NCI-H1105 (cell line): Measurements from ENCODE around the gene EIF2B5.
"Not testable (repeated sequence)": the region's sequence is repeated elsewhere in the genome, so short reads cannot be mapped to it uniquely, and the experiment has no call there.

Experiments used
- DNase-seq: peaks from one replicate; lab custom pipeline; 2025; lab: John Stamatoyannopoulos, UW

Gene EIF2B5

DNA sequence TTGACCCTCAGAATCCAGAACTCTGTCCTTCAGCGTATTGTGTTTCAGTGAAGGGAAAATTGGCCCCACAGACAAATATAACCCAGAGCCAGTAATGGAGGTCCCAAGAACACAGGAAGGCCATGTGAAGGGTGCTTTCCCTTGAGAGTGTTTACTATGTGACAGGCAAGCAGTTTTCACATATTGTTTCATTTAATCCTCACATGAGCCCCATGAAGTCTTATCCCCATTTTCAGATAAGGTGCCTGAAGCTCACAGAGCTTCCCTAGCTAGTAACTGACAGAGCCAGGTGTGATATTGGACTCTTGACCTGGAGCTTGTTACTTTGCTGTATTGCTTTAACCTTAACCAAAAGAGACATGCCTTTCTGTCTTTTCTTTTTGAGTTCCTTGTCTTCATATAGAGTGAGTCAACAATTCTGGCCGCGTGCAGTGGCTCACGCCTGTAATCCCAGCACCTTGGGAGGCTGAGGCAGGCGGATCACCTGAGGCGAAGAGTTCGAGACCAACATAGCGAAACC is 10.7 kb downstream of the EIF2B5 start:
- no peak for DNase-seq

DNA sequence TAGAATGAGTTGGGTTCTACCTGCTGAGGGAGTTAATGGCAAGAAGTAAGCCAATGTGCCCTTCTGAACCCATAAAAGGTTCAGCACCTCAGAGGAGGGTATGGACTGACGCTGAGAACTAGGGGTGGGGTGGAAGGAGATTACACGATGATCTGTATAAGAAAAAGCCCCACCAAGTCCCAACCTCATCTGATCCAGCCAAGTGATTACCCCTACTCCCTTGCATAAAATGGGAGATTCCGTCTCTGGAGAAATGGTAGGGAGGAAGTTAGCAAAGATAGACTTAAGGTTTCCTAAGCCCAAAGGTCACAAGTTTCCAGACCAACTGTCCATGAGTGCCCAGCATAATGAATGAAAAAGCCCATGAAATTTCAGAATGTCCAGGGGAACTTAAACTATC is 12.9 kb downstream of the EIF2B5 start:
- DNase-seq: no peak

DNA sequence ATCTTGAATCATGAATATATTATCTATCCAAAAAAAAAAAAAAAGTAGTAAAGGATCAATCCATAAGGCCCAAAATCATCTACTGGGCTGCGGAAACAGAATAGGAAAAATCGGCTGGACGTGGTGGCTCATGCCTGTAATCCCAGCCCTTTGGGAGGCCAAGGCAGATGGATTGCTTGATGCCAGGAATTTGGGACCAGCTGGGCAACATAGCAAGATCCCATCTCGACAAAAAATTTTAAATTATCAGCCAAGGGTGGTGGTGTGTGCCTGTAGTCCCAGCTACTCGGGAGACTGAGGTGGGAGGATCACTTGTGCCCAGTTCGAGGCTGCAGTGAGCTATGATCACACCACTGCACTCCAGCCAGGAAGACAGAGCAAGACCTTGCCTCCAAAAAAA is 14.0 kb downstream of the EIF2B5 start:
- no peak for DNase-seq

DNA sequence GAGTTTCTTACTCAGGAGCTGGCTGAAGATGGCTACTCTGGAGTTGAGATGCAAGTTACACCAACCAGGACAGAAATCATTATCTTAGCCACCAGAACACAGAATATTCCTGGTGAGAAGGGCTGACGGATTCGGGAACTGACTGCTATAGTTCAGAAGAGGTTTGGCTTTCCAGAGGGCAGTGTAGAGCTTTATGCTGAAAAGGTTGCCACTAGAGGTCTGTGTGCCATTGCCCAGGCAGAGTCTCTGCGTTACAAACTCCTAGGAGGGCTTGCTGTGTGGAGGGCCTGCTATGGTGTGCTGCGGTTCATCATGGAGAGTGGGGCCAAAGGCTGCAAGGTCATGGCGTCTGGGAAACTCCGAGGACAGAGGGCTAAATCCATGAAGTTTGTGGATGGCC is 14.6 kb downstream of the EIF2B5 start:
- not testable (repeated sequence) for DNase-seq

DNA sequence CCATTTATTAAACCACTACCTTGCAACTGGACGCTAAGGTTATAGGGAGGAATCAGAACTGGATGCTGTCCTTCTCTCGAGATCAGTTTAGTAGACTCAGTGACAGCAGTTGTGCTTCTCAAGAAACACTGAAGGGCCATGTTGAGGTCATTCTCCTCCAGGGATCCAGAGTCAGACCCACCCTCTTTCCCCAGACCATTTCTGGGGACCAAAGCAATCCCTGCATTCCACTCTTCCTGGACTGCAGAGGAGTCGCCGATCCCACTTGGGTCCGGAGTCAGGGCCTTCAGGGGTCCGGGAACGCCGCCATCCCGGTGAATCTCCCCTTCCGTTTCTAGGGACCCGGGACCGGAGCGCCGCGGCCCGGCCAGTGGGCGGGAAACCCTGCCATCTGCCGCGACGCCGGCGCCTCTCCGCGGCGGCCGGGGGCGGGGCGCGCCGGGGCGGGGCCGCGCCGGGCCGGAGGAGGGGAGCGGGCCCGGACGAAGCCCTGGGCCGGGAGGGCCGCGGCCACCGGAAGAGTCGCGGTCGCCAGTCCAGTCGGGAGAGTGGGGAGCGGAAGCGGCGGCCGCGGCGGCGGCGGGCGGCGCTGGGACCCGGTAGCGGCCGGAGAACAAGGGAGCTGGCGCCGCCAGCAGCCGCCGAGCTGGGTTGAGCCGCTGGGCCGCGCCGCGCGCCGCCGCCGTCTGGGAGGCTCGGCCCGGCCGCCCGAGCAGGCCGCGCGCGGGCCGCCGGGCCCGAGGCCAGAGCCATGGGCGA is 19.9 kb downstream of the EIF2B5 start, which contains the start of gene DVL3:
TSS of gene DVL3 (plus strand) at position 493 of the 759 bp plus-strand sequence. CDS start at position 752, 259 bp downstream.
- peak; percentile 56 for DNase-seq

DNA sequence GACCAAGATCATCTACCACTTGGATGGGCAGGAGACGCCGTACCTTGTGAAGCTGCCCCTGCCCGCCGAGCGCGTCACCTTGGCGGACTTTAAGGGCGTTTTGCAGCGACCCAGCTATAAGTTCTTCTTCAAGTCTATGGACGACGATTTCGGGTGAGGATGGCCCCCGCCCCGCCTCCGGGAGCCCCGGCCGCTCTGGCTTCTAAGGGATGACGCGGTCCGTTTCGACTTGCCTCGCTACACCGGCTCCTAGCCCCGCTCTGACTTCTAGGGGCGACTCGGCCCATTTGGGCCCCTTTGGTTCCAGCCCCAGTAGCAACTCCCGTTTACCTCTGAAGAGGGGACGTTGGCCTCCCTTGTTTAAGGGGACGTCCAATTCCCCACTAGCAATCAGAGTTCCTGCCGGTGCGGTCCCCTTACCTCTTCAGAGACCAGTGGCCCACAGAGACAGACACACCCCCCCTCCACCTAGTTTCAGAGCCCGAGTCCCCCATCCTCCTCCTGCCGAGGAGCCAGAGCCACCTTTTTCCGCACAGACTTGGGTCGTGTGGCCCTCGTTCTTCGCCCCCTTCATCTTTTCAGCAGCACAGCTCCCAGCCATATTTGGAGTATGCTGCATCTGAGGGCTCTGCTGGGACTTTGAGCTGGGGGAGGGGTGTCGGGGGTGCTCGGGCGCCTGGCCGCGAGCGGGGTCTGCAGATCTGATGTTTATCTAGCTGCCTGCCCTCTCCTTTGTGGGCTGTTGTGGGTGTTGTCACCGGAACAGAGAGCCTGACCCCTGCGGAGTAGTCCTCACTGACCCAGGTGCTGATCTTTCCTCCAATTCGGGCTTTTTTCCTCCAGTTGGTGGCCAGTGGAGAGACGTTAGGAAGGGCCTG is 20.7 kb downstream of the EIF2B5 start:
- DNase-seq: peak; percentile 30

DNA sequence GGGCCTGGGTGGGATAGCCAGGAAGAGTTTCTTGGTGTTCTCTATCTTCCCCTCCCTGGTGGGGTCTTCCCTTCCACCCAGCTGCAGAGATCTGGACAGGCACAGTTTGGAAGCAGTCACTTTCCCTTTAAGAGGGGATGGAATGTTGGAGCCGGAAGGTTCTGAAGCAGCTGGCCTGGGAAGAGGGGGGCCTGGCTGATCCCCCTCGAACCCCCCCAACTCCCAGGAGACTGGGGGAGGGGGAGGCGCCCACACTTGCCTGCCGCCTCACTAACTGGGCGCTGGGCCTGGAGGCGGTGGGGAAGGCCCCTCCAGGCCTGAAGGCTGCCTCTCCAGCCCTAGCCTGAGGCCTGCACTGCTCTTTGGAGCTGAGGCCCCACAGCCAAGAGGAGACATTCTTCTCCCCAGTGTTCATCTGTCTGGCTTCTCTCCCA is 21.4 kb downstream of the EIF2B5 start:
- DNase-seq: peak; percentile 65

DNA sequence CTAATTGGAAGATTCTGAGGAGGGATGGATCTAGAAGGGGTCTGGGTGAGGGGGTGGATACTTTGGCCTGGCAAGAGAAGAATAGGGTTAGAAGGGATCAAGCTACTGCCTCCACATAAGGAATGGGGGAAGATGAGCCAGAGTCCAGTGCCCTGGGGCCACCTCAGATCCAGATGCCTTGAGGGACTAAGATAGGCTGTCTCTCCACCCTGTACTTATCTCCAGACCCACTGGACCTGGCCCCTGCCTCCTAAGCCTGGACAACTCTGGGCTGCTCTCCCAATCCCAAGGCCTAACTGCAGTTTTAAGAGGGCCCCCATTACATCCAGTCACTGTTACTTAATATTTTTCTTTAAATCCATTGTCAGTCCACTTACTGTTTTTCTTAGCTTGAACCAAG is 22.0 kb downstream of the EIF2B5 start:
- no peak for DNase-seq

DNA sequence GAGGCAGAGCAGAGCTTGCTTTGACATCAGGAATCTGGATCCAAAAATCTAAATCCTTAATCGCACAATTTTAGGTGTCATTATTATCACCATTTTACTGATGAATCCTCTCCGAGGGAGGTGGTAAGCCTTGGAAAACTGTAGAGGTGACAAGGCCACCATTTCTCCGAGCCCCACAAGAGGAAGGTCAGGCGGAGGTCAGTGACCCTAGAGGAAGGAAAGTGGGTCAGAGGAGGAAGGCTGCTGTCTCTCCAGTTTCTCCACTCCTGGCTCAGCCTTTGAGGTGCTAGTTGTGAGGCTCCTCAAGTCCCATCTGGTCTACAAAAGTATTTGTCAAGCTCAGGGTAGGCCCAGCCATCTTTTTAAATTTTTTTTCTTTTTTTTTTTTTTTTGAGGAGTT is 23.2 kb downstream of the EIF2B5 start:
- DNase-seq: no peak

DNA sequence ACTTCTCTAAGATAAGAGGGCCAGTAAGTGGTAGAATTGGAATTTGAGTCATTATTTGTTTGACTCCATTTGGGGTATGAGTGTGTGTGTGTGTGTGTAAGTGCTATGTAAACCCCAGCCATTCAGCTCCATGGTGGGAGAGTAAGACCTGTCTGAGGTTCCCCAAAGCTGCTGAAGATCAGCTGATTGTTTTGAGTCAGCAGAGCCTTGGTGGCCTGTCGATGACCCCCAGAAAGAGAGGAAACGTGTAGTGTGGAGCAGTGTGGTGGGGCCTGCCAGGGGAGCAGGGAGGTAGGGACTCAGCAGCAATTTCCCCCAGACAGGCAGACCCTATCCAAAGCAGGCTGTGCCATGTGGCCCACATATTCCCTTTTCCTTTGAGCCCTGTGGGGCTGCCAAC is 25.3 kb downstream of the EIF2B5 start:
- no peak for DNase-seq

DNA sequence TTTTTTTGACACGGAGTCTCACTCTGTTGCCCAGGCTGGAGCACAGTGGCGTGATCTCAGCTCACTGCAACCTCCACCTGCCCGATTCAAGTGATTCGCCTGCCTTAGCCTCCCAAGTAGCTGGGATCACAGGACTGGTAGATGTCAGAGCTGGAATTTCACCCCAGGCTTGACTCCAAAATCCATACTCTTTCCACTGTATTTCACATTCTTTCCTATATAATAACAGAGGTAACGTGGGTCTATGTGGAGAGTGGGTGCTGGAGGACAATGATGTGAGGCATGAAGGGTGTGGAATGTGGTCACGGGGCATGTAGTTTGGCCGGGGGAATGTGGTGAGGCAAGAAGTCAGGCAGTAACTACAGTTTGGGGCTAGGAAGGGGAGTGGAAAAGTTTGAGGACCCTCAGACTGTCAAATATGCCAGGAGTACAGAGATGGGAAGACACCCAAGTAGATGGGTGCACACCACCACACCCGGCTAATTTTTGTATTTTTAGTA is 27.5 kb downstream of the EIF2B5 start:
- not testable (repeated sequence) for DNase-seq

DNA sequence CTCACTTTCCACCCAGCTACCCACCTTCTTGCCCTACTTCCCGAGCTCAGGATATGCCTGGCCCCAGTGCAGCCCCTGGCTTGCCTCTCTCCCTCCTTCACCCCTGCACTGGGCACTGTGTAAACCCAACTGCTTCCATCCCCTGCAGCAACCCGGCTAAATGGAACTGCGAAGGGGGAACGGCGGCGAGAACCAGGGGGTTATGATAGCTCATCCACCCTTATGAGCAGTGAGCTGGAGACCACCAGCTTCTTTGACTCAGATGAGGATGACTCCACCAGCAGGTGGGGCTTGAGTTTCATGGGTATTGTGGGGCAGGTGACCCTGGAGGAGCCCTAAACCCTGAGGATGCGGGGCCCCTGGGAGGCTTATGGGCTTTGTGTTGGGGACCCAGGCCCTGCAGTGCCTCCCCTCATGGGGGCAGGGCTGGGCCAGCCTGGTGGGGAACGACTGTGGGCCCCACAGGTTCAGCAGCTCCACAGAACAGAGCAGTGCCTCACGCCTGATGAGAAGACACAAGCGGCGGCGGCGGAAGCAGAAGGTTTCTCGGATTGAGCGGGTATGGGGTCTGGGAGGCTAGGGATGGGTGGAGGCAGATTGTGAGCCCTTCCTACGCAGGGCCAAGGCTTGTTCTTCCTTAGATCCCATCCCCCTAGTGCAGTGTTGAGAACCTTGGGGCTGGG is 29.6 kb downstream of the EIF2B5 start:
- DNase-seq: no peak

DNA sequence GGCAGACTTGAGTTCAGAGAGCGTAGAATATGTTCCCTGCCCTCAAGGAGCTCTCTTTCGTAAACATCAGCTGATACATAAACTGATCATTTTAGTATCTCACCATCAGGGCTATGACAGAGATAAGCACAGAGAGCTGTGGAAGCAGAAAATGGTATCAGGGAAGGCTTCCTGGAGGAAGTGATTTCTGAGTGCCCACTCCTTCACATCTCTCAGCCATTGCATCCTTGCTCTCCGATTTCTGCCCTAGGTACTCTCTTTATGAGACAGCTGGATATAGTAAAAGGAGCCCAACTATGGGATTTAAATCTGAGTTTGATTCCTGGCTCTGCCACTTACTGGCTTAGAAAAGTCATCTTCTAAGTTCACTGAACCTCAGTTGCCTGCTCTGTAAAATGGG is 30.4 kb downstream of the EIF2B5 start:
- DNase-seq: no peak

DNA sequence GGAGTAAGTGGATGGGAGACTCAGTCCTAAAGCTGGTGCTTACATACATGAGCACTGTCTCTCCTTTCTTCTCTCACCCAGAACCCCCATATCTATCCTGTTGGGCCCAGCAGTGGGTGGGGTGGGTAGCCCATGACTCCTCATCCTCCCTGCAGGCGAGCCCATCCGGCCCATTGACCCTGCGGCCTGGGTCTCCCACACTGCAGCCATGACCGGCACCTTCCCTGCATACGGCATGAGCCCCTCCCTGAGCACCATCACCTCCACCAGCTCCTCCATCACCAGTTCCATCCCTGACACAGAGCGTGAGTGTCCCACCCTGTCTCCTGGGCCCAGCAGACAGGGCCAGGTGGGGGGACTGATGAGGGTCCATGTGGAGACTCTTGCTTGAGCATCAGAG is 31.5 kb downstream of the EIF2B5 start:
- DNase-seq: no peak

DNA sequence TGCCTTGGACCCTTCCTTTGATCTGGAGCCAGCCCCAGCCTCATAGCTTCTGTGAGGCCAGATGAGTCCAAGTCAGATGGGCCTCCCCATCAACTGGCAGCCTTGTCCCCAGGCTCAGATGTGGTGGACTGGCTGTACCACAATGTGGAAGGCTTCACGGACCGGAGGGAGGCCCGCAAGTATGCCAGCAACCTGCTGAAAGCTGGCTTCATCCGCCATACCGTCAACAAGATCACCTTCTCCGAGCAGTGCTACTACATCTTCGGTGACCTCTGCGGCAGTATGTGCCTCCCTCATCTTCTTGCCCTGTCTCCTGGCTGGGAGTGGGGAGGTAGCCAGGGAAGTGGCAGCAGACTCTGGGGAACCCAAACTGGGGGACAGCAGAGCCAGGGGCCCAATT is 32.6 kb downstream of the EIF2B5 start:
- DNase-seq: no peak

DNA sequence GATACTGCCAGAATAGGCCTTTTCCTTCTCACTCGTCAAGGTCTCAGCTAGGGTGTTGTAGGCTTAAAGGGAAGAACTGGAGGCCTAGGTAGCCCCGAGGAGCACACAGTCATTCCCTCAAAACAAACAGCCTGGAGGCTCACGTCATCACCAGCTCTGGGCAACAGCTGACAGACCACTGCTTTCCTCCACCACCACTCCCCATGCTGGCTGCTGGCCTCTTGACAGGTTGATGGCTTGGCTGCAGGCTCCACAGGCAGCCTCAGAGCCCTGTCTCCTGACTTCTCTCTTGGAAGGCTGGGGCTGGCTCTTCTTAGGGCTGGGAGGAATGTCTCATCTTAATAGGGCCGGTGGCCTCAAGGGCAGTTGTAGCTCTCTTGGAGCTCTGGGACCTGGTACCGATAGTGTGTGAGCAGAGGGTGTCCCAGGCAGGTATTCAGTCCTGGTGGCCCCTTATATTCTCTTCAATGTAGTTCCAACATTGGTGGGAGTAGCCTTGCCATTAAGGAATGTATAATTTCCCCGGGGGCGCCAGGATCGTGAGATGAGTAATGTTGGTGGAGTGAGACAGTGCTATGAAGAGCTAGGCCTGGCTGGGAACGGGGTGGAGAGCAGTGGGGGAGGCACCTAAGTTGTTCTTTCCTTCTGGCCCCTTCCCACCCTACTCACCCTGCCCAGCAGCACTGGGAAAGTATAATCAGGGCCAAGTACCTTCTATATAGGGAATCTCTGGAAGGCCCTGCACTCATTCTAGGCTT is 33.4 kb downstream of the EIF2B5 start:
- DNase-seq: no peak

DNA sequence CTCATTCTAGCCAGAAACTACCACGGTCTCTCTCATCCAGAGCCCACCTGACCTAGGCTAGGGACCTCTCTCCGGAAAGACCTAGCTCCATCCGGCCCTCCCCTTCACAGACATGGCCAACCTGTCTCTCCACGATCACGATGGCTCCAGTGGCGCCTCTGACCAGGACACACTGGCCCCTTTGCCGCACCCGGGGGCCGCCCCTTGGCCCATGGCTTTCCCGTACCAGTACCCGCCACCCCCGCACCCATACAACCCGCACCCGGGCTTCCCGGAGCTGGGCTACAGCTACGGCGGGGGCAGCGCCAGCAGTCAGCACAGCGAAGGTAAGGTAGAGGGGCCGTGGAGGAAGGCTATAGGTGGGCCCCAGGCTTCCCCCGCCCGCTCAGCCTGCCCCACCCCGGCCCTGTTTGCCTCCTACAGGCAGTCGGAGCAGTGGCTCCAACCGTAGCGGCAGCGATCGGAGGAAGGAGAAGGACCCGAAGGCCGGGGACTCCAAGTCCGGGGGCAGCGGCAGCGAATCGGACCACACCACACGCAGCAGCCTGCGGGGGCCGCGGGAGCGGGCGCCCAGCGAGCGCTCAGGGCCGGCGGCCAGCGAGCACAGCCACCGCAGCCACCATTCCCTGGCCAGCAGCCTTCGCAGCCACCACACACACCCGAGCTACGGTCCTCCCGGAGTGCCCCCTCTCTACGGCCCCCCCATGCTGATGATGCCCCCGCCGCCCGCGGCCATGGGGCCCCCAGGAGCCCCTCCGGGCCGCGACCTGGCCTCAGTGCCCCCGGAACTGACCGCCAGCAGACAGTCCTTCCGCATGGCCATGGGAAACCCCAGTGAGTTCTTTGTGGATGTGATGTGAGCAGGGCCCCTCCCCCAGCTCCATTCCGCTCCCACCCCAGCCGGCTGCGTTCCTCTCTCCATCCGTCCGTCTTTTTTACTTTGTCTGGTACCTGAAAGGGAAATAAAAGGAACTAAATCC is 35.0 kb downstream of the EIF2B5 start:
- no peak for DNase-seq

DNA sequence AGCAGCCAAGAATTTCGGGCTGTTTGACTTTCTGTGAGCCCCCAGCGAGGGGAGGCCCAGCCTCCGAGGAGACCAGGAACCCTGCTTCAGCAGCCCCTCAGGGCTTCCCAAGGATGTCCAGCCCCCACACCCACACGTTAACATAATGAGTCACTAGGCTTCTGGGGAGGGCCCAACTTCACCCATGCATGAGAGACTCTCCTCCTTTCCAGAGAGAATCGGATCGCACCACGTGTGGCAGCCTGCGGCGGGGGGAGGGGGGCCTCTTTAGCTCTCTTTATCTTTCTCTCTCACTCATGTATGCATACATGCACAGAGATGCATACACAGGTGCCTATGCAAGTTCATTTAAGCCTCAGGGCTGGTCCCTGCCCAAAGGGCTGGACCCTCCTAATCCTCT is 36.4 kb downstream of the EIF2B5 start:
- DNase-seq: no peak

DNA sequence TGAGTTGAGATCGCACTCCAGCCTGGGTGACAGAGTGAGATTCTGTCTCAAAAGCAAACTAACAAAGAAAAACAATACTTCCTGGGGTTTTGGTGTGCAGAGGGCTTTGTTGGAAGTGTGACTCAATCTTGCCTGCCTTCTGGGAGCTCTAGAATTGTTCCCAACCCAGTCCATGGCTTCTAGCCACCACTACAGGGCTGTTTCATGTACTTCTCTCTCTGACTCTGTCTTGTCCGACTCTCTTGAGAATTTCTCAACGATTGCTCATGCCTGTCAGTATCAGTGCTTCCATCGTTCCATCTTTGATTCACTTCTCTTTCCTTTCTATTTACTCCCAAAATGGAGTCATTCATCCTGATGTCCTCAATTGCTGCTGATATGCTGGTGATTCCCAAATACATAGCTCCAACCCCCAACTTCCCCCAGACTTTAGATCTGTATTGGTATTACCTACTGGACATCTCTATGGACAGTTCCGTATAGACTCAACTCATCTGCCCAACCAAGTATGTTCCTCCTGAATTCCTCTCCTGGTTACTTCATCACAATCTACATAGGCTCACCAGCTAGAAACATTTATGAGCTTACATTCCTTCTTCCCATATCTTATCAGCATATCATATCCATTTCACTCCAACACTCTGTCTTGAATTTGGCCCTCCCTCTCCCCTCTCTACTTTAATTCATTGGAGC is 37.7 kb downstream of the EIF2B5 start:
- no peak for DNase-seq

DNA sequence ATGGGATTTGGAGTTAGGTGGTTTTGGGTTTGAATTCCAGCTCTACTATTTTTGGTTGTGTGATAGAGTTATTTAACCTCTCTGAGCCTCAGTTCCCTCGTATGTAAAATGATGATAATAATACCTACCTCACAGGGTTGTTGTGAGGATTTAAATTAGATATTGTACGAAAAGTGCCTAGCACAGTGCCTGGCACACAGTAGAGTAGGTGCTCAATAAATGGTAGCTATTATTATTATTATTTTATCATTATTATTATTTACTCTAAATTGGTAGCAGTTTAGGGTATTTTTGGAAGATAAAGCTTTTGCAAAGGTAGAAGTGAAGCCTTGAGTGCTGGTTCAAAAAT is 38.2 kb downstream of the EIF2B5 start:
- no peak for DNase-seq
